HL-60/S4 treated with phorbol 12-myristate 13-acetate at 8.2 ng/mL for 4 days and 3 days (cell line): Measurements from ENCODE around the gene CLHC1.

Experiments
- in situ Hi-C: fragments of 300-500 bp; cut with MboI; formaldehyde crosslinking; loops from 2 replicates; pipeline ENCODE4 v1.15.0; 2022; ENCODE audit warnings: low sequenced_read_pairs

The CLHC1 gene

DNA sequence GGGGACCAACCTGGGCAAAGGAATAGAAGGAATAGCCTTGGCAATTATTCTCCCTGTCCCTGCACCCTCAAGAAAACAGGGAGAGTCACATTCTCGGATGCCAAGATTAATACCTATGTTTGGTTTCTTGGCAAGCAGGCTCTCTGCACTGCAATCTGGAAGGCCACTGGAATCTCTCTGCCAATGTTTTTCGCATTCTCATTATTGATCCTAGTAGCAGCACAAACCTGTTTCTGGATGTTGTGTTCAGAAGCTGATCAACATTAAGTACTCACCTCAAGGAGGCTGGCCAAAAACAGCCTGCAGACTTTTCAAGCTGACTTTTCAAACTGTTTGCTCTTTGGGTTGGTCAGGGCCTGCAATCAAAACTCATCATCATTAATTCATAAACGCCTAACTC, 62.2 kb downstream of the CLHC1 start:
- in situ Hi-C loops = loop anchor here (25.0 kb wide), 1 partner anchor 108 kb away; the partner anchor contains the start of gene RTN4

GRCh38 chr2:55169359-55169758, 62.7 kb downstream of the CLHC1 start:
- in situ Hi-C loops = loop anchor here (25.0 kb wide), 1 partner anchor 107 kb away; the partner anchor contains the start of gene RTN4

DNA sequence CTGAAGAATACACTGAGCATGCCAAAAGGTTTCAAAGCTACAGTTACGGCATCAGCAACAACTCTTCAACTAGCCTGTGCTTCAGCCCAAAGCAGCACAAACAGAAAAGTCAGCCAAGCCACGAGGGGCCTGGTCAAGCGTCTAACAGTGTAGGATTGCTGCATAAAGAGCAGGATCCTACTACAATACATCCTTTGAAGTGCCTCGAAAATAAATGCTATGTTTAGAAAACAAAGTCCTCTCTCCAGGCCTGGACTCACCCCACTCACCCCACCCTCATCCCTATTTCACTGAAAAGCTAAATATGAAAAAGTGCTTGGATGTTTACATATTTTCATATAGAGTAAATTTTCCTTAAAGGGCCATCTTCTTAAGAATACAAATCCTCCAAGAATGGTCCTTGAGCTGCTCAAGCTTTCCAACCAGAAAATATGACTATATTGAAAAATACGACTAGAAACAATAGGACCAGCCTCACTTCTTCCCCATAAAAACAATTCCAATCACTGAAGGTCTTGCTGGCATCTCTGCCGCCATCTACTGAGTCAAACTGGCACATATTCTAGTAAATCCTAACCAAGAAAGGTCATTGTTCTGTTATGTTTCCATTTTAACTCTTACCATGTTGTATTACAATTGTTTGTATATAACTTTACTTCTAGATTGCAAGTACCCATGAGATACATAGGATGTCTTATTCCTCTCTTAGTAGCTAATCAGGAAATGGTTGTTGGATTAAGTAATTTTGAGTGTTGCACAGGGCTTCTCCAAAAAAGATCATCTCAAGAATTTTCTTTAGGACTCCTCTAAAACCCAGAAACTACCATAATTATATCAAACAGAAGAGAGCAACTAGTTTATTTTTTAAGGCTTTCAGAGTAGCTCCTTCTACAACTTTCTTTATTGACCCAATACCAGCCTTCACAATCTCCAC, 63.6 kb downstream of the CLHC1 start:
- in situ Hi-C loops = loop anchor here (25.0 kb wide), 1 partner anchor 106 kb away; the partner anchor contains the start of gene RTN4

DNA sequence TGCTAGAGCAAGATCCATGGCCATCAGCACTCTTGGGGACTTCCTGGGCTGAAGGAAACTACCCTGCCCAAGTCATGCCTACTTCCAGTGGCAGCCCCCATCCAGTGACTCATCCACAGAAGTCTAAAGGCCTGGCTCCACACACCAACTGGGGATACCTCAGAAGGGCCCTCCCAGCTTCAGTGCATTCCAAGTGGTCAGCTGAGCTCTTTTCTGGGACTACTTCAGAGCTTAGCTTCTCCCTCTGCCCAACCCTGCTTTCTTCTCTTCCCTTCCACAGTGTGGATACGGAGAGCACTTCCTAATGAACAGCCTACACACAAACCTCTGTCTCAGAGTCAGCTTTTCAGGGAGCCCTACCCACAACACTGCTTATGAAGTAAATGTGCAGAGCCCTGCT, 66.5 kb downstream of the CLHC1 start:
- in situ Hi-C loops = loop anchor here (25.0 kb wide), 1 partner anchor 103 kb away; the partner anchor contains the start of gene RTN4

DNA sequence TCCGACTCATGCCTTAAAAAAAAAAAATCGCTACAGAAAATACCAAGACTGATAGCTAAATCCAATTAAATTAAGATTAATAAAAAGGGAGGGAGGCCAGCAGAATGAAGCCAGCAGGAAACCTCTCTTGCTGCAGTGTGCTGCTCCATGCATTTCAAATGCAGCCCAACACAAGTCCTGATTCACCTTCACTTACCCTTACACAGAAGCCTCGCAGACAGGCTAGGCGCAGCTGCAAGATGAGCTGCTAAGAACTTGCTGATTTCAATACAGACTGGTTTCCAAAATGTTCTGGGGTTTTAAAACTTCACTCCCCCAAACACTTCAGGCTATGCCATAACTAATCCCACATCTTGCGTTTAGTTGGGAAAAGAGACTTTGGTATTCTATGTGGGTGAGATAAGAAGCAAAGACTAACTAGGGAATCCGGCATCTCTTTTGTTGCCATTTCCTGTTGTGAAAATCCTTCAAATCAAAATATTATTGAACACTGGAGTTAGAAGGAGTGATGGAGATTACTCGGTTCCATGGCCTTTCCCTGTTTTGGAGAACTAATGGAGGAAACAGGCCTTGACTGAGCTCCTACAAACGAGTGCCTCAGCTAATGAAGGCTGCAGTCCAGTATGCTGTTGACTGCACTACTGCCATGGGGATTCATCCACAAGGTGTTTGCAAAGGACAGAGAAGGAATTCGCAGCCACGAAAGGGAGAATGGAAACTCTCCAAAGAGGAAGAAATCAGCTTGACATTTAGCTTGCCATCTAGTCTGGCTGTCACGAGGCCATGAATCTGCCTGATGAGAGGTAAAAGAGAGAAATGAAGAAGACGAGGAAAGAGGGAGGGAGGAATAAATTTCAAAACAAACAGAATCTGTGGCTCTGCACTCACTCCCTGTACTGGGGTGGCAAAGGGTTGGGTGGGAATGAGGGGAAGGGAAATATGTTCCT, 67.3 kb downstream of the CLHC1 start:
- in situ Hi-C loops = loop anchor here (25.0 kb wide), 1 partner anchor 103 kb away; the partner anchor contains the start of gene RTN4

DNA sequence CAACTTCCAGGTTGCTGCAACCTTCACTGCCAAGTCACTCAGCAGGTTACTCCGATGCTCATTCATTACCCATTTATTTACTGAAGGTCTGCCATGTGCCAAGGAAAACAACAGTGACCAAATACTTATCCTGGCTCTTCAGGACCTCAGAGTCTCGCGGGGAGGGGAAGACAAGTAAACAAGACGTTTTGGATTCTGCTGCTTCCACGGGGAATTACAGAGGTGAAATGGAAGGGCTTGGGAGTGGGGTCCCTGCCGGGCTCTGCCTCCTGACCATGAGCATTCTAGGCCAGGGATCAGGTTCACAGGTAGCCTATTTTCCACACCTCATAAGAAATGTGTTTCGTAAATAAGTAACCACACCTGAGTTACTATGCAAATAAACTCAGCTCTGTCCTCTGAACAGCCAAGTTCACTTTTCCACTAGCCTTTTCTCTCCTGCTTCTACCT, 68.1 kb downstream of the CLHC1 start:
- in situ Hi-C loops = loop anchor here (25.0 kb wide), 1 partner anchor 102 kb away; the partner anchor contains the start of gene RTN4

DNA sequence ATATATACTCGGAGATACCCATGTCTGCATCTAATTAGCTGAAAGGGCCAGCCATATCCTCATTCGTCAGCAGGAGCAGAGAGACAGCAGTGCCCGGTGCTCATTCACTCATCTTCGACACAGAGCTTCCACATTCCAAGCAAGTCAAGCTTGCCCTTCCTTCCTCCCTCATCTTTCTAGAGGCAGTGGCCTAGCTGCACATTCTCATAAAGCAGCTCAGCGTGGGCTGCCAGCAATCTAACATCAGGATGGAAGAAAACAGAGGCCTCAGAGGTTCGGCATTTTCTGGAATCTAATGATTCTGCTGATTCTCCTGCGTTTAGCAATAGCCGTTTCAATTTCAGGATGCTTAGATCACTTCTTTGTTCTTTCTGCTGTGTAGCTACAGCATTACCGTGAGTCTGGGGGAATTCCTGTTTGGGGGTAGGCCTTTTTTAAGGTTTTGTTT, 68.8 kb downstream of the CLHC1 start:
- in situ Hi-C loops = loop anchor here (25.0 kb wide), 1 partner anchor 101 kb away; the partner anchor contains the start of gene RTN4

- in situ Hi-C loops = loop anchor here (25.0 kb wide), 1 partner anchor 100 kb away; the partner anchor contains the start of gene RTN4
These were observed 69.6 kb downstream of the CLHC1 start for GRCh38 chr2:55162284-55163006.

- in situ Hi-C loops = loop anchor here (25.0 kb wide), 1 partner anchor 99 kb away; the partner anchor contains the start of gene RTN4
These were observed 70.5 kb downstream of the CLHC1 start for GRCh38 chr2:55161295-55162210.

- in situ Hi-C loops = loop anchor here (25.0 kb wide), 1 partner anchor 98 kb away; the partner anchor contains the start of gene RTN4
These were observed 71.7 kb downstream of the CLHC1 start for GRCh38 chr2:55160422-55160821.

GRCh38 chr2:55159752-55160151, 72.3 kb downstream of the CLHC1 start:
- in situ Hi-C loops = loop anchor here (25.0 kb wide), 1 partner anchor 97 kb away; the partner anchor contains the start of gene RTN4

DNA sequence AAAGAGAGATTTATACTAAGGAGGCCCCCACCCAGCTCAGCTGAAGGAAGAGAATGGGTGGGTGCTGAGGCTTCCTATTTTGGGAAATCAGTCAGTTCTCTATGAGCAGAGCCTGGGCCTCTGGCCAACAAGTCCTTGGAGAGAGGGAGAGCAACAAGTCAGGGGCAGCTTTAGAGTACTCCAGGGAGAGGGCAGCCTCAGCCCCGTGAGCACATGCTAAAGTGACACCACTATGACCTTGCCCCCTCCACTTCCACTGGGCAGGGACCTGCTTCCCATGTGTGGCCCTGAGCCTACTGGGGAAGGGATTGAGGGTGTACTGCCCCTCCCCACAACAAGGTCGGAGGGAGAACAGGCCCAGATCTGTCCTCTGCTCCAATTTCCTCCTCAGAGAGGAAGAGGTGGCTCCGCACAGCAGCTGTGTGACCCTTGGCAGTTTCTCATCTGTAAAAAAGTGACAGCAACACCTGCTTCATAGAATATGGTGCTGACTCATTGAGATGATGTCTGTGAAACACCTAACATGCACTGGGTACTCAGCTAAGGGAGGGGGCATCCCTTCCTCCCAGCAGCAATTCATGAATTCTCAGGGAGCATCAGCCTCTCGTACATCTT, 72.9 kb downstream of the CLHC1 start:
- in situ Hi-C loops = loop anchor here (25.0 kb wide), 1 partner anchor 97 kb away; the partner anchor contains the start of gene RTN4

GRCh38 chr2:55158111-55158814, 73.8 kb downstream of the CLHC1 start:
- in situ Hi-C loops = loop anchor here (25.0 kb wide), 1 partner anchor 96 kb away; the partner anchor contains the start of gene RTN4

- in situ Hi-C loops = loop anchor here (25.0 kb wide), 1 partner anchor 95 kb away; the partner anchor contains the start of gene RTN4
These were observed 74.6 kb downstream of the CLHC1 start for GRCh38 chr2:55157474-55157884.

DNA sequence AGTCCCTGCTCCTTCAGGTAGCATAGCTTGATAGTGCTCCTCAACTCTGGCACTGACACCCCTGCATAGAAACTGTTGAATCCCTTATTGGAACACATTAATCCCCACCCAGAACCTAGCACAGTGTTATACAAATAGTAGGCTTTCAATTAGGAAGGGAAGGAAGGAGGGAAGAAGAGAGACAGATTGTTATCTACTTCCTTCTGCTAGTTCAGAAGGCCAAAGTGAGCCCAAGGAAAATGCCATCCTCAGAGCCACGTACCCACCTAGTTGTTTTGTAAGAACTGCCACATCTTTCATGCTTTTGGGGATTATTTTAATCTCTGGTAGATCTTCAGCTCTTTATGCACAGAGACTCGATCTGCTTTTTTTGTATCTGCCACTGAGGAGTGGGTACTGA, 75.1 kb downstream of the CLHC1 start:
- in situ Hi-C loops = loop anchor here (25.0 kb wide), 1 partner anchor 95 kb away; the partner anchor contains the start of gene RTN4

- in situ Hi-C loops = loop anchor here (25.0 kb wide), 1 partner anchor 94 kb away; the partner anchor contains the start of gene RTN4
These were observed 75.8 kb downstream of the CLHC1 start for GRCh38 chr2:55156326-55156725.

GRCh38 chr2:55155764-55156281, 76.3 kb downstream of the CLHC1 start:
- in situ Hi-C loops = loop anchor here (25.0 kb wide), 1 partner anchor 94 kb away; the partner anchor contains the start of gene RTN4
